Stomach smooth muscle (tissue), 2 donors: ENCODE results near the gene POU3F3.

Experiments
- H3K27ac ChIP-seq: one replicate; pipeline ENCODE4 v1.7.0; 2013; ENCODE audit warnings: mild to moderate bottlenecking, low read length, inconsistent platforms
- H3K27me3 ChIP-seq, 2 donors: one replicate each; pipeline ENCODE4 v1.7.0; 2013; ENCODE audit warnings: low read length in 2 of 2; ENCODE audit not compliant: insufficient read depth in 2 of 2, control insufficient read depth in 1 of 2
- H3K36me3 ChIP-seq, 2 donors: one replicate each; pipeline ENCODE4 v1.7.0; 2013; ENCODE audit warnings: low read length in 2 of 2; ENCODE audit not compliant: control insufficient read depth in 2 of 2, insufficient read depth in 2 of 2
- H3K4me1 ChIP-seq: one replicate; pipeline ENCODE4 v1.7.0; 2013; ENCODE audit warnings: low read length; ENCODE audit not compliant: control insufficient read depth, insufficient read depth
- H3K4me3 ChIP-seq, 2 donors: one replicate each; pipeline ENCODE4 v1.7.0; 2013; ENCODE audit warnings: low read length in 2 of 2
- H3K9ac ChIP-seq, 2 donors: one replicate each; pipeline ENCODE4 v1.7.0; 2013; ENCODE audit warnings: low read length in 2 of 2, mild to moderate bottlenecking in 1 of 2
- H3K9me3 ChIP-seq, 2 donors: one replicate each; pipeline ENCODE4 v1.7.0; 2013; ENCODE audit warnings: low read length in 2 of 2; ENCODE audit not compliant: control insufficient read depth in 2 of 2
- donor health status: healthy.
- donor health status: Pancreatic carcinoma.

POU3F3 gene

GRCh38 chr2:104848526-104848925 is 5.4 kb upstream of the POU3F3 start:
- peaks cover 78 to 94% of the 10 kb centered on the region in 2 donors for H3K27me3 ChIP-seq

GRCh38 chr2:104849101-104849500 is 4.8 kb upstream of the POU3F3 start:
- H3K27ac ChIP-seq, result no peak overlapping the region
- peaks cover 76 to 93% of the 10 kb centered on the region in 2 donors for H3K27me3 ChIP-seq
- no peaks in the 10 kb centered on the region for H3K36me3 ChIP-seq
- H3K4me3 ChIP-seq, result no peak overlapping the region
- H3K4me1 ChIP-seq, result peaks cover 25% of the 10 kb centered on the region
- H3K9ac ChIP-seq, result no peak overlapping the region
- H3K9me3 ChIP-seq, result no peaks in the 10 kb centered on the region

More at GRCh38 chr2:104848526-104848925, 5.4 kb upstream of the POU3F3 start:
- Histone ChIP-seq H3K36me3 (no peaks in the 10 kb centered on the region), H3K4me1 (peaks cover 25% of the 10 kb centered on the region), H3K4me3 (no peak overlapping the region), H3K27ac (no peak overlapping the region), H3K9me3 (no peaks in the 10 kb centered on the region), H3K9ac (no peak overlapping the region)

- H3K9ac ChIP-seq, result no peak overlapping the region
- peaks cover 21% of the 10 kb centered on the region for H3K4me1 ChIP-seq
- H3K36me3 ChIP-seq, result no peaks in the 10 kb centered on the region
- H3K9me3 ChIP-seq, result no peaks in the 10 kb centered on the region
- peaks cover 77 to 93% of the 10 kb centered on the region in 2 donors for H3K27me3 ChIP-seq
- H3K4me3 ChIP-seq, result no peak overlapping the region
- H3K27ac ChIP-seq, result no peak overlapping the region
Measured at GRCh38 chr2:104849618-104850141, 4.2 kb upstream of the POU3F3 start.

- Histone ChIP-seq H3K4me1 (peaks cover 14% of the 10 kb centered on the region), H3K4me3 (no peak overlapping the region), H3K36me3 (no peaks in the 10 kb centered on the region), H3K9me3 (no peaks in the 10 kb centered on the region), H3K27me3 (peaks cover 68 to 86% of the 10 kb centered on the region in 2 donors), H3K9ac (no peak overlapping the region), H3K27ac (no peak overlapping the region)
Measured at GRCh38 chr2:104850361-104851290, 3.3 kb upstream of the POU3F3 start.

DNA sequence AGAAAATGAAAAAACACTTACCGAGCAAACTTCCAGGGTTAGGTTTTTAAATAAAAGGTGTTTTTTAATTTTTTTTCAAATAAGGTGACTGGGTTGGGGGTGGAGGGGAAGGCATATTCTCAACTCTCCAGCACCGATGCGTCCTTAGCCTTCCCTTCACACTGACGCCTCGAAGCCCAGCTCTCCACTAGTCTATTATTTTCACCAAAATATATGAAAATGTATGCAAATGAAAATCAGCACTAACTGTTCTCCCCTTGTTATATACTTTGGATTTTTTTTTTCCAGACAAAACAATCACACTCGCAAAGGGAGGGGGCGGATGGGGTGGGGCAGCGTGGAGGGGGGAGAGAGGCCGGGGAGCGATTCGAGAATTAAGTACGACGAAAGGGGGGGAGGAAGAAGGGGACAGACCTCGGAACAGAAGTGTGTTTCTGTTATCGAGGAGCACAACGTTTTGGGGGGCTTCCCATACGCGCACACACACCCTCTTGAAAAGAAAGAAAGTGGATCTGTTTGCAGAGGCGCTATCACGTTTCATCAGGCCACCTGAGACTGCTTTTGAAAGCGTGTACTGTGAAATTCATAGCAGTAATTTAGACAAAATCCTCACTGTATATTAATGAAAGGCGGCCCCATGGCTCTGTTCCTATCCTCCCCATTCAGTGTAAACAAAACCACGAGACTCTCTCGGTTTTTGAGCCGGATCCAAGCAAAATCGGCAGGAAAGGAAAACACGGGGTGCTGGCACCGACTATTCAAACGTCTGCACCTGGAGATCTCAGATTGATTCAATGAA is 2.4 kb upstream of the POU3F3 start:
- H3K9ac ChIP-seq, result no peak overlapping the region
- no peaks in the 10 kb centered on the region for H3K9me3 ChIP-seq
- no peak overlapping the region for H3K4me3 ChIP-seq
- peaks cover 61 to 83% of the 10 kb centered on the region in 2 donors for H3K27me3 ChIP-seq
- no peaks in the 10 kb centered on the region for H3K36me3 ChIP-seq
- peaks cover 14% of the 10 kb centered on the region for H3K4me1 ChIP-seq
- H3K27ac ChIP-seq, result no peak overlapping the region

- Histone ChIP-seq H3K9me3 (no peaks in the 10 kb centered on the region), H3K4me1 (peaks cover 15% of the 10 kb centered on the region), H3K27ac (no peak overlapping the region), H3K36me3 (no peaks in the 10 kb centered on the region), H3K27me3 (peaks cover 58 to 82% of the 10 kb centered on the region in 2 donors), H3K4me3 (peak overlapping the region in 1 of 2 donors; percentile 58), H3K9ac (no peak overlapping the region)
Measured at GRCh38 chr2:104852090-104852666, 1.7 kb upstream of the POU3F3 start.

DNA sequence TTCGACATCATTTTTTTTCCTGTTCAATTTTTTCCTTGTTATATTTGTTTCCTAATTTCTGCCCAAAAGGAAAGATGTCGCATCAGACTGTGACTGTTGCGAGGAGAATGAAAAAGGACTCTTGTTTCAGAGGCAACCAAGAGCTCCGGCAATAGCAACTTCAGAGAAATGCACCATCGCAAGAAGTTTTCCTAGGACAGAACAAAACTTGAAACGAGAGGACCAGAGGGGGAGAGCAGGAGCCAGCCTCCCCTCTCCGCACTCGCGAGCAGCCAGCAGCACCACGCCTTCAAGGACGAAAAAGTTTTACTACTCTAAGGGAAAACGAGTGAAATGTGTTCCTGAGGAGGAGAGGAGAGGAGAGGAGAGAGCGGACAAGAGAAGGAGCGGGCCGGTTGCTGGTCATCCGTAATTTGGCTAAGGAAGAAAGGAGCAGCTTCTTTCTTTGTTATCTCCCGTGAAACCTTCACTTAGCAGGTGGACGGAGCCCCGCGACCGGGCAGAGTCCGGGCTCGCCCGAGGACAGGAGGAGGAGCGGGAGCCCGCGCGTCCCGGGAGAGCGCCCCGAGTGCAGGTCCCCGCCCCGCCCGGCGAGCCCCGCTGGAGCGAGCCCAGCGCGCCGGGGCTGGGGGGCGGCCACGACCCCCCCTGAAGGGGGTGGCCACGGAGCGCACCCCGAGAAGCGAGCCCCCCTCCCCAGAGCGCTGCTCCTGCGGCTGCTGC is 744 bp downstream of the POU3F3 start:
- peak overlapping the region; percentile 15 to 31 for H3K4me3 ChIP-seq
- no peak overlapping the region for H3K9ac ChIP-seq

DNA sequence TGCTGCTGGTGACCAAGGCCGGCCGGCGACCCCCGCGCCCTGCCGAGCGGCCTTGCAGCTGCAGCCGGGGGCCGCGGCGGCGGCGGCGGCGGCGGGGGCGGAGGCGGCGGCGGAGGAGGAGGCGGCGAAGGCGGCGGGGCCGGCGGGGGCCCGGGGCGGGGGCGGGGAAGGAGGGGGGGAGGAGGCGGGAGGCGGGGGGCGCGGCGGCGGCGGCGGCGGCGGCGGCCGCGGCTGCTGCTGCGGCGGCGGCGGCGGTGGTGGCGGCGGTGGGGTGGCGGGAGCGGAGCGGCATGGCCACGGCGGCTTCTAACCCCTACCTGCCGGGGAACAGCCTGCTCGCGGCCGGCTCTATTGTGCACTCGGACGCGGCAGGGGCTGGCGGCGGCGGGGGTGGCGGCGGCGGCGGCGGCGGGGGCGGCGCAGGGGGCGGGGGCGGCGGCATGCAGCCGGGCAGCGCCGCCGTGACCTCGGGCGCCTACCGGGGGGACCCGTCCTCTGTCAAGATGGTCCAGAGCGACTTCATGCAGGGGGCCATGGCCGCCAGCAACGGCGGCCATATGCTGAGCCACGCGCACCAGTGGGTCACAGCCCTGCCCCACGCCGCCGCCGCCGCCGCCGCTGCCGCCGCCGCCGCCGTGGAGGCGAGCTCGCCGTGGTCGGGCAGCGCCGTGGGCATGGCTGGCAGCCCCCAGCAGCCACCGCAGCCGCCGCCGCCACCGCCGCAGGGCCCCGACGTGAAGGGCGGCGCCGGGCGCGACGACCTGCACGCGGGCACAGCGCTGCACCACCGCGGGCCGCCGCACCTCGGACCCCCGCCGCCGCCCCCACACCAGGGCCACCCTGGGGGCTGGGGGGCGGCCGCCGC is 1.5 kb downstream of the POU3F3 start:
- Histone ChIP-seq H3K9me3 (no peaks in the 10 kb centered on the region), H3K36me3 (no peaks in the 10 kb centered on the region), H3K4me3 (no peak overlapping the region), H3K9ac (no peak overlapping the region), H3K4me1 (peaks cover 19% of the 10 kb centered on the region), H3K27me3 (peaks cover 56 to 84% of the 10 kb centered on the region in 2 donors), H3K27ac (no peak overlapping the region)

More for the DNA sequence above, 744 bp downstream of the POU3F3 start:
- no peak overlapping the region for H3K27ac ChIP-seq
- peaks cover 58 to 84% of the 10 kb centered on the region in 2 donors for H3K27me3 ChIP-seq
- H3K4me1 ChIP-seq, result peaks cover 19% of the 10 kb centered on the region
- H3K9me3 ChIP-seq, result no peaks in the 10 kb centered on the region
- H3K36me3 ChIP-seq, result no peaks in the 10 kb centered on the region

DNA sequence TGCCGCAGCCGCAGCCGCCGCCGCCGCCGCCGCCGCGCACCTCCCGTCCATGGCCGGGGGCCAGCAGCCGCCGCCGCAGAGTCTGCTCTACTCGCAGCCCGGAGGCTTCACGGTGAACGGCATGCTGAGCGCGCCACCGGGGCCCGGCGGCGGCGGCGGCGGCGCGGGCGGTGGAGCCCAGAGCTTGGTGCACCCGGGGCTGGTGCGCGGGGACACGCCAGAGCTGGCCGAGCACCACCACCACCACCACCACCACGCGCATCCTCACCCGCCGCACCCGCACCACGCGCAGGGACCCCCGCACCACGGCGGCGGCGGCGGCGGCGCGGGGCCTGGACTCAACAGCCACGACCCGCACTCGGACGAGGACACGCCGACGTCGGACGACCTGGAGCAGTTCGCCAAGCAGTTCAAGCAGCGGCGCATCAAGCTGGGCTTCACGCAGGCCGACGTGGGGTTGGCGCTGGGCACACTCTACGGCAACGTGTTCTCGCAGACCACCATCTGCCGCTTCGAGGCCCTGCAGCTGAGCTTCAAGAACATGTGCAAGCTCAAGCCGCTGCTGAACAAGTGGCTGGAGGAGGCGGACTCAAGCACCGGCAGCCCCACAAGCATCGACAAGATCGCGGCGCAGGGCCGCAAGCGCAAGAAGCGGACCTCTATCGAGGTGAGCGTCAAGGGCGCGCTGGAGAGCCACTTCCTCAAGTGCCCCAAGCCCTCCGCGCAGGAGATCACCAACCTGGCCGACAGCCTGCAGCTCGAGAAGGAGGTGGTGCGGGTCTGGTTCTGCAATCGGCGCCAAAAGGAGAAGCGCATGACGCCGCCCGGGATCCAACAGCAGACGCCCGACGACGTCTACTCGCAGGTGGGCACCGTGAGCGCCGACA is 2.4 kb downstream of the POU3F3 start:
- peaks cover 19% of the 10 kb centered on the region for H3K4me1 ChIP-seq
- no peak overlapping the region for H3K27ac ChIP-seq
- peaks cover 53 to 82% of the 10 kb centered on the region in 2 donors for H3K27me3 ChIP-seq
- no peak overlapping the region for H3K9ac ChIP-seq
- H3K36me3 ChIP-seq, result no peaks in the 10 kb centered on the region
- H3K9me3 ChIP-seq, result no peaks in the 10 kb centered on the region
- peak overlapping the region in 1 of 2 donors; percentile 40 for H3K4me3 ChIP-seq
